Keratinocyte (primary cell): ENCODE data around the gene NTN1.

Experiments
- EZH2 ChIP-seq: IDR thresholded peaks from one replicate; pipeline ENCODE4 v1.6.1; 2012; ENCODE audit warnings: inconsistent platforms, mild to moderate bottlenecking, low read length, moderate library complexity
- TF ChIP-seq, protein P1 (sequence below), 3 experiments: IDR thresholded peaks in 1 of 3; conservative IDR thresholded peaks in 1 of 3; optimal IDR thresholded peaks in 1 of 3; 2 replicates in 2 of 3; 3 replicates in 1 of 3; pipeline versions ENCODE3 to v1.5.1; 2011; ENCODE audit warnings: low read length in 3 of 3, mild to moderate bottlenecking in 3 of 3, moderate library complexity in 2 of 3, control low read depth in 1 of 3, inconsistent platforms in 1 of 3; ENCODE audit not compliant: insufficient read depth in 2 of 3; ENCODE audit errors: extremely low read depth in 1 of 3

DNA sequence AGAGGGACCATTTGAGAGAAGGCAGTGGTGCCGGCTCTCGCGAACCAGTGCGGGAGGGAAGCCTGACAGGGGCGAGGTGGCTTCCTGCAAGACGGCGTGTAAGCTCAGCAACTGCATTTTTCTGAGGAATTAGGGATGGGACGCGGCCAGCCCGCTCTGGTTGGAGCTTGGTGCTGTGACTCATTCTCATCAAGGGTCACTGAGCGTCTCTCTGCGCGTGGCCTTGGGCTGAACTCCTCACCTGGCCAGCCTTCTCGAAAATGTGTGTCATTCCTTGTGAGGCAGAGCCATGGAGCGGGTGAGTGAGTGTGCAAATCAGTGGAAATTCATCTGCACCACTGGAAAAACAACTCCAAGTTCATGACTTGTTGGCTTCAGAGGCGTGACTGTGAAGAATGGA lies 52.8 kb downstream of the NTN1 start:
- TF ChIP-seq, protein P1, sequence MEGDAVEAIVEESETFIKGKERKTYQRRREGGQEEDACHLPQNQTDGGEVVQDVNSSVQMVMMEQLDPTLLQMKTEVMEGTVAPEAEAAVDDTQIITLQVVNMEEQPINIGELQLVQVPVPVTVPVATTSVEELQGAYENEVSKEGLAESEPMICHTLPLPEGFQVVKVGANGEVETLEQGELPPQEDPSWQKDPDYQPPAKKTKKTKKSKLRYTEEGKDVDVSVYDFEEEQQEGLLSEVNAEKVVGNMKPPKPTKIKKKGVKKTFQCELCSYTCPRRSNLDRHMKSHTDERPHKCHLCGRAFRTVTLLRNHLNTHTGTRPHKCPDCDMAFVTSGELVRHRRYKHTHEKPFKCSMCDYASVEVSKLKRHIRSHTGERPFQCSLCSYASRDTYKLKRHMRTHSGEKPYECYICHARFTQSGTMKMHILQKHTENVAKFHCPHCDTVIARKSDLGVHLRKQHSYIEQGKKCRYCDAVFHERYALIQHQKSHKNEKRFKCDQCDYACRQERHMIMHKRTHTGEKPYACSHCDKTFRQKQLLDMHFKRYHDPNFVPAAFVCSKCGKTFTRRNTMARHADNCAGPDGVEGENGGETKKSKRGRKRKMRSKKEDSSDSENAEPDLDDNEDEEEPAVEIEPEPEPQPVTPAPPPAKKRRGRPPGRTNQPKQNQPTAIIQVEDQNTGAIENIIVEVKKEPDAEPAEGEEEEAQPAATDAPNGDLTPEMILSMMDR (optimal IDR thresholded peaks at IDR 0.05 in 1 of 3, IDR thresholded peaks at IDR 0.05 in 1 of 3, conservative IDR thresholded peaks at IDR 0.05 in 1 of 3; ENCODE audit: extremely low read depth in 1 of 3, insufficient read depth in 2 of 3, low read length in 3 of 3): no peak
- TF ChIP-seq EZH2: no peak
